PFSK-1 (cell line): Measurements from ENCODE around the gene MAF.

Experiments
- POLR2AphosphoS5 ChIP-seq: IDR thresholded peaks from 2 replicates; pipeline ENCODE4 v1.6.1; 2012; ENCODE audit warnings: low read depth, mild to moderate bottlenecking, control low read depth, low read length, moderate library complexity
- TAF1 ChIP-seq: IDR thresholded peaks from 2 replicates; pipeline ENCODE4 v1.6.1; 2012; ENCODE audit warnings: low read length, control low read depth, borderline replicate concordance; ENCODE audit not compliant: insufficient read depth

GRCh38 chr16:79573071-79573470 lies 27.5 kb downstream of the MAF start:
- TF ChIP-seq POLR2AphosphoS5 = no peak
- no peak for TF ChIP-seq TAF1
